Measurements from ENCODE around the gene MYMX.

The MYMX gene

DNA sequence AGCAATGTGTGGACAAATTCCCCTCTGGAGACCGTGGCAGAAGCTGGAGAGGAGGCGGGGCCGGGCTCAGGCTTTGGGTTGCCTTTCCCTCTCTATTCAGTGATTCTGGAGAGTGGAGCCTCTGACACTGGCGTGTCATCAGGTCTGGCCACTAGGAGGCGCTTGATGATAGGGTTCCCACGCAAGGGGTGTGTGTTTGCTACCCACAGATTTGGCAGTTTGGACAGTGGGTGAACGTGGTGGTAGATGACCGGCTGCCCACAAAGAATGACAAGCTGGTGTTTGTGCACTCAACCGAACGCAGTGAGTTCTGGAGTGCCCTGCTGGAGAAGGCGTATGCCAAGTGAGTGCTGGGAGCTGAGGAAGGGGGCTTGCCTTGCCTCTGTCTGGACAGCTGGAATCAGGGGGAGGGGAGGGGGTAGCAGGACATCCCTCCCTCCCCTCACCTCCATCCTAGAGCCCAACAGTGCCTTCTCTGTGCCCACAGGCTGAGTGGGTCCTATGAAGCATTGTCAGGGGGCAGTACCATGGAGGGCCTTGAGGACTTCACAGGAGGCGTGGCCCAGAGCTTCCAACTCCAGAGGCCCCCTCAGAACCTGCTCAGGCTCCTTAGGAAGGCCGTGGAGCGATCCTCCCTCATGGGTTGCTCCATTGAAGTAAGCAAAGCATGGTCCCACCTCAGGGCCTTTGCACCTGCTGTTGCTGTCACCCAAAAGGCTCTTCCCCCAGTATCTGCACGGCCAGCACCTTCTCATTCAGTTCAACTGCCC lies 43.8 kb upstream of the MYMX start (continued):
- peak; percentile 68 for TF ChIP-seq KLF9 (tag by site-specific recombination; IDR thresholded peaks at IDR 0.05; ENCODE audit: low read depth)
- 0 out of 2 replicates have a peak, but pooled peaks have one; percentile 47 for TF ChIP-seq ZBTB48 (tag by site-specific recombination; IDR thresholded peaks at IDR 0.05)
- TF ChIP-seq GLIS1 (tag by site-specific recombination; IDR thresholded peaks at IDR 0.05), result no peak
- TF ChIP-seq SP3 (tag by site-specific recombination; IDR thresholded peaks at IDR 0.05), result peak; percentile 28; the same call in 1 of the 2 replicates
- TF ChIP-seq ZNF600 (tag by site-specific recombination; IDR thresholded peaks at IDR 0.05), result 0 out of 2 replicates have a peak, but pooled peaks have one; percentile 24
- no peak for TF ChIP-seq ZNF23 (tag by site-specific recombination; IDR thresholded peaks at IDR 0.05; ENCODE audit: borderline replicate concordance)
- TF ChIP-seq ZNF544 (tag by site-specific recombination; IDR thresholded peaks at IDR 0.05), result no peak
- peak; percentile 92 for TF ChIP-seq ZNF2 (tag by site-specific recombination; IDR thresholded peaks at IDR 0.05)
- TF ChIP-seq ELK4 (IDR thresholded peaks at IDR 0.05; ENCODE audit: borderline replicate concordance, low read depth, low read length), result no peak
- TF ChIP-seq KLF10 (tag by site-specific recombination; IDR thresholded peaks at IDR 0.05), result peak; percentile 54; the same call in 1 of the 2 replicates
- no peak; the same call in 1 of the 2 replicates for TF ChIP-seq REST (tag by site-specific recombination; IDR thresholded peaks at IDR 0.05)
- TF ChIP-seq ZNF335 (tag by site-specific recombination; conservative IDR thresholded peaks at IDR 0.05), result peak; percentile 62
- peak; percentile 96 for TF ChIP-seq ZFHX2 (tag by site-specific recombination; conservative IDR thresholded peaks at IDR 0.05)

DNA sequence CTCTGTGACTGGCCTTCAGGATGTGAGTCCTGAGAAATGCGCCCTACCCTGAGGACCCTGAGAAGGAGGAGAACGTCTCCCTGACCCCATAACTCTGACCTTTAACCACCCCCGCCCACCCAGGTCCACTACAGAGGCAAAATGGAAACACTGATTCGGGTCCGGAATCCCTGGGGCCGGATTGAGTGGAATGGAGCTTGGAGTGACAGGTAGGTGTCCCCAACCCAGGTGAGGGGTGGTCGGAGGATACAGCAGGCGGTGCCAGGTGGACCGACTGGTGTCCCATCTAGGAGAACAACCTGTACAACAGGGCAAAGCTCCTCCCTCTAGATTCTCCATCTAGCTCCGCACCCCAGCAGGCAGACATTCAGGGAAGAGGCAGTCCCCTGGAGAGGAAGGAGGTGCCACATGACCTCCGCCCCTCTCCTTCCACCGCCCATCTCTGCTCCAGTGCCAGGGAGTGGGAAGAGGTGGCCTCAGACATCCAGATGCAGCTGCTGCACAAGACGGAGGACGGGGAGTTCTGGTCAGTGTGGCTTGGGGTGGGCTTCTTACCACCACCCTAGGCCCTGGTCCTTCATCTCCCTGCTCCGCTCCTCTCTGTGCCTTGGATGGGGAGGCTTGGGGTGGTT lies 40.5 kb upstream of the MYMX start:
- Histone ChIP-seq H3K4me3 (ENCODE audit: low read depth, low read length) (no peak overlapping the region), H3K4me1 (ENCODE audit: control insufficient read depth, insufficient read depth, low read length) (no peaks in the 10 kb centered on the region), H3K9me3 (ENCODE audit: control insufficient read depth, insufficient read depth, low read depth, low read length) (no peaks in the 10 kb centered on the region), H3K36me3 (ENCODE audit: control insufficient read depth in 2 of 2, insufficient read depth in 1 of 2, low read length in 2 of 2) (no peaks in the 10 kb centered on the region), H3K27ac (ENCODE audit: extremely low read depth, low read depth, low read length) (no peak overlapping the region)
- CTCF ChIA-PET, result interaction anchor here (0.5 to 4.1 kb wide), 6 partner anchors 9 to 80 kb away, joined by 3 to 35 read pairs (median 4); no protein-coding TSS in a partner anchor
- POLR2A ChIA-PET, result interaction anchor here (1.5 kb wide), 1 partner anchor 70 kb away, joined by 5 read pairs; the partner anchor contains the start of gene HSP90AB1
- TF ChIP-seq ZIC2 (tag by site-specific recombination; IDR thresholded peaks at IDR 0.05), result no peak
- TF ChIP-seq ZSCAN4 (tag by site-specific recombination; IDR thresholded peaks at IDR 0.05), result no peak
- TF ChIP-seq ZNF561 (tag by site-specific recombination; IDR thresholded peaks at IDR 0.05; ENCODE audit: borderline replicate concordance), result no peak
- TF ChIP-seq, protein P1, sequence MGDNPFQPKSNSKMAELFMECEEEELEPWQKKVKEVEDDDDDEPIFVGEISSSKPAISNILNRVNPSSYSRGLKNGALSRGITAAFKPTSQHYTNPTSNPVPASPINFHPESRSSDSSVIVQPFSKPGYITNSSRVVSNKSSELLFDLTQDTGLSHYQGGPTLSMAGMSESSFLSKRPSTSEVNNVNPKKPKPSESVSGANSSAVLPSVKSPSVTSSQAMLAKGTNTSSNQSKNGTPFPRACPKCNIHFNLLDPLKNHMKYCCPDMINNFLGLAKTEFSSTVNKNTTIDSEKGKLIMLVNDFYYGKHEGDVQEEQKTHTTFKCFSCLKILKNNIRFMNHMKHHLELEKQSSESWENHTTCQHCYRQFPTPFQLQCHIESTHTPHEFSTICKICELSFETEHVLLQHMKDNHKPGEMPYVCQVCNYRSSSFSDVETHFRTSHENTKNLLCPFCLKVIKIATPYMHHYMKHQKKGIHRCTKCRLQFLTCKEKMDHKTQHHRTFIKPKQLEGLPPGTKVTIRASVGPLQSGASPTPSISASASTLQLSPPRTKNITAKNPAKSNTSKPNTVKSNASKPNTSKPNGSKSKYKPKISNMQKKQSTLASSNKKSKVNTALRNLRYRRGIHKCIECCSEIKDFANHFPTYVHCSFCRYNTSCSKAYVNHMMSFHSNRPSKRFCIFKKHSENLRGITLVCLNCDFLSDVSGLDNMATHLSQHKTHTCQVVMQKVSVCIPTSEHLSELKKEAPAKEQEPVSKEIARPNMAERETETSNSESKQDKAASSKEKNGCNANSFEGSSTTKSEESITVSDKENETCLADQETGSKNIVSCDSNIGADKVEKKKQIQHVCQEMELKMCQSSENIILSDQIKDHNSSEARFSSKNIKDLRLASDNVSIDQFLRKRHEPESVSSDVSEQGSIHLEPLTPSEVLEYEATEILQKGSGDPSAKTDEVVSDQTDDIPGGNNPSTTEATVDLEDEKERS (tag by site-specific recombination; IDR thresholded peaks at IDR 0.05), result no peak
- no peak for TF ChIP-seq REST (tag by site-specific recombination; IDR thresholded peaks at IDR 0.05)
- no peak for TF ChIP-seq ZNF404 (tag by site-specific recombination; IDR thresholded peaks at IDR 0.05)
- TF ChIP-seq ZFP3 (tag by site-specific recombination; IDR thresholded peaks at IDR 0.05; ENCODE audit: low read depth), result no peak

Data from HEK293 (cell line).